Endothelial cell of umbilical vein (primary cell): ENCODE data around the gene RNF32. TPM values are rescaled to one million over a fixed set of nuclear protein-coding genes. Genes with fewer than 3 reads are reported as not detected.

ENCODE experiments used
- BruUV-seq: library from RNA; stranded (reverse); fragments of 400-500 nt; replicated peaks from 2 replicates; lab custom pipeline; 2021; lab: Mats Ljungman, UMichigan
- CTCF ChIA-PET: fragments of 300-600, 350-600 bp; sonication (Branson Sonifier 250); formaldehyde crosslinking; loops from one replicate; lab custom pipeline; 2021; ENCODE audit warnings: antibody characterized with exemption, inconsistent platforms; lab: Charles Lee
- POLR2A ChIA-PET: fragments of 300-600, 350-600 bp; sonication (Branson Sonifier 250); formaldehyde crosslinking; loops from one replicate; lab custom pipeline; 2021; ENCODE audit warnings: antibody characterized with exemption, inconsistent platforms; lab: Charles Lee
- DNase-seq: peaks from one replicate; pipeline ENCODE4 v3.0.0-alpha.2; 2011; ENCODE audit warnings: low read depth, low spot score
- FAIRE-seq: peaks from 2 replicates; lab custom pipeline; 2011; peaks lifted over from hg19 to GRCh38; lab: Jason Lieb, UNC
- H2AFZ ChIP-seq: 2 replicates; pipeline ENCODE4 v1.6.0; 2012; ENCODE audit warnings: low read depth, low read length, control low read depth, inconsistent platforms
- H3K27ac ChIP-seq: 2 replicates; pipeline ENCODE4 v1.5.1; 2011; ENCODE audit warnings: low read depth, mild to moderate bottlenecking, control low read depth, low read length, moderate library complexity; ENCODE audit not compliant: insufficient read depth
- H3K27me3 ChIP-seq, 2 experiments: 2 replicates each; pipeline versions ENCODE4 v1.6.0 to v1.6.1; 2011; ENCODE audit warnings: low read length in 2 of 2, mixed read lengths in 1 of 2; ENCODE audit not compliant: control insufficient read depth in 2 of 2, insufficient read depth in 2 of 2
- H3K36me3 ChIP-seq, 2 experiments: 2 replicates in 1 of 2; 3 replicates in 1 of 2; pipeline ENCODE4 v1.5.1; 2011; ENCODE audit warnings: low read length in 2 of 2, mild to moderate bottlenecking in 1 of 2, moderate library complexity in 1 of 2; ENCODE audit not compliant: control insufficient read depth in 2 of 2, insufficient read depth in 2 of 2; ENCODE audit errors: extremely low read depth in 1 of 2
- H3K4me1 ChIP-seq: 3 replicates; pipeline ENCODE4 v1.5.1; 2011; ENCODE audit warnings: mild to moderate bottlenecking, low read length; ENCODE audit not compliant: control insufficient read depth, insufficient read depth; ENCODE audit errors: extremely low read depth
- H3K4me2 ChIP-seq: 2 replicates; pipeline ENCODE4 v1.6.1; 2011; ENCODE audit warnings: low read length, control low read depth, mixed read lengths; ENCODE audit not compliant: insufficient read depth
- H3K4me3 ChIP-seq, 3 experiments: fragments of 200-600 bp in 1 of 3; sonication (generic), shearing (Covaris generic) in 1 of 3; replicated peaks in 1 of 3; 2 replicates each; pipeline ENCODE4 v1.5.1; 2011 to 2016; ENCODE audit warnings: control low read depth in 3 of 3, low read length in 3 of 3, mild to moderate bottlenecking in 2 of 3, inconsistent platforms in 1 of 3, low read depth in 1 of 3, moderate library complexity in 1 of 3; ENCODE audit not compliant: insufficient read depth in 1 of 3
- H3K79me2 ChIP-seq: 2 replicates; pipeline ENCODE4 v1.6.0; 2012; ENCODE audit warnings: low read length, inconsistent platforms; ENCODE audit not compliant: control insufficient read depth, insufficient read depth
- H3K9ac ChIP-seq: replicated peaks from 2 replicates; pipeline ENCODE3; 2011; ENCODE audit warnings: low read length, control low read depth; ENCODE audit not compliant: insufficient read depth; ENCODE audit errors: extremely low read depth
- H3K9me1 ChIP-seq: replicated peaks from 3 replicates; pipeline ENCODE4 v1.6.0; 2011; ENCODE audit warnings: mild to moderate bottlenecking, low read length; ENCODE audit not compliant: control insufficient read depth, insufficient read depth; ENCODE audit errors: extremely low read depth
- H3K9me3 ChIP-seq: replicated peaks from 2 replicates; pipeline ENCODE4 v1.5.1; 2012; ENCODE audit warnings: low read length, inconsistent platforms; ENCODE audit not compliant: control insufficient read depth, insufficient read depth
- H4K20me1 ChIP-seq: replicated peaks from 2 replicates; pipeline ENCODE3; 2011; ENCODE audit warnings: mild to moderate bottlenecking, low read length; ENCODE audit not compliant: control insufficient read depth, insufficient read depth; ENCODE audit errors: extremely low read depth
- EZH2 ChIP-seq: IDR thresholded peaks from 2 replicates; pipeline ENCODE4 v1.6.1; 2012; ENCODE audit warnings: borderline replicate concordance, low read depth, mild to moderate bottlenecking, moderate library complexity, low read length, inconsistent platforms; ENCODE audit not compliant: severe bottlenecking
- FOS ChIP-seq: IDR thresholded peaks from 2 replicates; pipeline ENCODE4 v1.6.1; 2011; ENCODE audit warnings: mild to moderate bottlenecking, low read length, moderate library complexity, borderline replicate concordance; ENCODE audit not compliant: insufficient read depth
- GATA2 ChIP-seq: IDR thresholded peaks from 2 replicates; pipeline ENCODE4 v1.7.0; 2011; ENCODE audit warnings: low read depth, mild to moderate bottlenecking, moderate library complexity, mixed read lengths, low read length; ENCODE audit not compliant: insufficient read length, insufficient read depth
- JUN ChIP-seq: IDR thresholded peaks from 2 replicates; pipeline ENCODE4 v1.6.1; 2011; ENCODE audit warnings: borderline replicate concordance, low read depth; ENCODE audit not compliant: insufficient read length, insufficient read depth
- MAX ChIP-seq: IDR thresholded peaks from 2 replicates; pipeline ENCODE4 v1.6.1; 2011; ENCODE audit not compliant: insufficient read depth, insufficient read length
- MYC ChIP-seq: IDR thresholded peaks from one replicate; pipeline ENCODE4 v1.6.1; 2011; ENCODE audit warnings: mild to moderate bottlenecking, low read depth, low read length
- POLR2A ChIP-seq: IDR thresholded peaks from 2 replicates; pipeline ENCODE4 v1.6.1; 2012; ENCODE audit warnings: low read depth, mild to moderate bottlenecking, control low read depth, low read length
- POLR2AphosphoS5 ChIP-seq: IDR thresholded peaks from 2 replicates; pipeline ENCODE4 v1.6.1; 2012; ENCODE audit warnings: low read depth, mild to moderate bottlenecking, control low read depth, low read length, moderate library complexity; ENCODE audit not compliant: insufficient read depth
- dilution Hi-C: fragments of 300-500 bp; cut with MboI; formaldehyde crosslinking; loops from one replicate; pipeline ENCODE4 v1.15.0; 2019; ENCODE audit warnings: low sequenced_read_pairs; ENCODE audit not compliant: extremely low pct_ligation_motif_present
- intact Hi-C: fragments of 100-400 bp; cut with micrococcal nuclease; formaldehyde crosslinking; loops from one replicate; pipeline ENCODE4 v1.10.0; 2022
- polyA plus RNA-seq, 4 experiments: library from polyadenylated mRNA; depleted of rRNA in 3 of 4; stranded (reverse) in 3 of 4; unstranded in 1 of 4; fragments of >200 nt; gene quantifications; 2 replicates each; pipeline versions ENCODE4 v1.2.1 to v1.2.3, GENCODE V29; 2011 to 2012; ENCODE audit warnings: missing spikeins in 1 of 4
- total RNA-seq: library from RNA; stranded (reverse); gene quantifications from 2 replicates; pipeline ENCODE4 v1.2.3, GENCODE V29; 2021
- TF ChIP-seq, protein P1 (sequence below), 2 donors: IDR thresholded peaks; 1 replicate in 1 of 2; 2 replicates in 1 of 2; pipeline ENCODE4 v1.5.1; 2011; ENCODE audit warnings: low read length in 2 of 2, mild to moderate bottlenecking in 2 of 2, moderate library complexity in 2 of 2, control low read depth in 1 of 2, inconsistent platforms in 1 of 2, low read depth in 1 of 2; ENCODE audit not compliant: insufficient read depth in 1 of 2; ENCODE audit errors: extremely low read depth in 1 of 2

RNF32 gene
- total and polyA plus RNA-seq, 2 donors (not counting 3 experiments of a cell fraction or from before 2014, with no cell fraction given) = 0.14 TPM; not detected in 1

DNA sequence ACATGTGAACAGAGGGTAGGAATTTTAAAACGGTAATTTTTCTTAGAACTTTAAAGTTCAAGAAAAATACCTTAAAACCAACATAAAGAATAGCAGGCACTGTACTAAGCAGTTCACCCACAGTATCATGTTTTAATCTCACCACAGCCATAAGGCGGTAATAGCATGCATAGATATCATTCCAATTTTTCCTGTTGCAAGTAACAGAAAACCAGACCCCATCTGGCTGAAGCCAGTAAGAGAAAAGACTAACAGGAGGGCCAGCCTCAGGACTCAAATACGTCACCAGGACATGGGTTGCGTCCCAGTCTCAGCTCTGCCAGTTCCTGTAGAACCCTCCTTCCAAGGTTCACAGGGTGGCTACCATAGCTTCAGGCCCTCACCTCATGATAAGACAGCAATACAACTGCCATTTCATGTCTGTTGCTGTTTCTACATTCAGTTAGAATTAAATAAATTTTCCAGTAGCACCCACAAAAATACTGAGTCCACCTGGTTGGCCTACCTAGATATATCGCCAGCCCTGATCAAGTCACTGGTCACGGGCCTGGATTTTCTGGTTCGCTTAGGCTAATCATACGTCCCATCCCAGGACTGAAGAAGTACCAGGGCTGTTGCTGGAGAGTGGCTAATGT, 2.0 kb upstream of the RNF32 start:
- FAIRE-seq = no peak
- H4K20me1 ChIP-seq = no peaks in the 10 kb centered on the region
- no peak for DNase-seq
- POLR2A ChIA-PET = no interaction called here
- TF ChIP-seq, protein P1, sequence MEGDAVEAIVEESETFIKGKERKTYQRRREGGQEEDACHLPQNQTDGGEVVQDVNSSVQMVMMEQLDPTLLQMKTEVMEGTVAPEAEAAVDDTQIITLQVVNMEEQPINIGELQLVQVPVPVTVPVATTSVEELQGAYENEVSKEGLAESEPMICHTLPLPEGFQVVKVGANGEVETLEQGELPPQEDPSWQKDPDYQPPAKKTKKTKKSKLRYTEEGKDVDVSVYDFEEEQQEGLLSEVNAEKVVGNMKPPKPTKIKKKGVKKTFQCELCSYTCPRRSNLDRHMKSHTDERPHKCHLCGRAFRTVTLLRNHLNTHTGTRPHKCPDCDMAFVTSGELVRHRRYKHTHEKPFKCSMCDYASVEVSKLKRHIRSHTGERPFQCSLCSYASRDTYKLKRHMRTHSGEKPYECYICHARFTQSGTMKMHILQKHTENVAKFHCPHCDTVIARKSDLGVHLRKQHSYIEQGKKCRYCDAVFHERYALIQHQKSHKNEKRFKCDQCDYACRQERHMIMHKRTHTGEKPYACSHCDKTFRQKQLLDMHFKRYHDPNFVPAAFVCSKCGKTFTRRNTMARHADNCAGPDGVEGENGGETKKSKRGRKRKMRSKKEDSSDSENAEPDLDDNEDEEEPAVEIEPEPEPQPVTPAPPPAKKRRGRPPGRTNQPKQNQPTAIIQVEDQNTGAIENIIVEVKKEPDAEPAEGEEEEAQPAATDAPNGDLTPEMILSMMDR (IDR thresholded peaks at IDR 0.05; ENCODE audit: extremely low read depth in 1 of 2, insufficient read depth in 1 of 2, low read depth in 1 of 2, low read length in 2 of 2) = no peak
- TF ChIP-seq MYC = no peak
- no peak for TF ChIP-seq MAX
- no peak for TF ChIP-seq POLR2AphosphoS5
- no peak for TF ChIP-seq EZH2
- TF ChIP-seq POLR2A = no peak
- no peak for TF ChIP-seq JUN
- no peak for TF ChIP-seq GATA2
- TF ChIP-seq FOS = no peak
- H3K4me1 ChIP-seq = peaks cover 4% of the 10 kb centered on the region
- intact Hi-C loops = no loop called here
- H3K27me3 ChIP-seq = peaks cover 0 to 3% of the 10 kb centered on the region in 2 experiments
- H3K9me3 ChIP-seq = no peaks in the 10 kb centered on the region
- H2AFZ ChIP-seq = no peak overlapping the region
- H3K4me2 ChIP-seq = no peak overlapping the region
- CTCF ChIA-PET = no interaction called here
- no peak overlapping the region for H3K27ac ChIP-seq
- dilution Hi-C loops = no loop called here
- no peaks in the 10 kb centered on the region for H3K9me1 ChIP-seq
- no peak overlapping the region for H3K9ac ChIP-seq
- H3K4me3 ChIP-seq = no peak overlapping the region
- H3K36me3 ChIP-seq = no peaks in the 10 kb centered on the region
- no TSS peak for BruUV-seq
- no peaks in the 10 kb centered on the region for H3K79me2 ChIP-seq
